ENCODE measurements around the gene PRRG2. TPM values are rescaled to one million over a fixed set of nuclear protein-coding genes. Genes with fewer than 3 reads are reported as not detected.

Gene PRRG2
- total and polyA plus RNA-seq, 9 of the 15 experiments (the other 6 are each of a cell fraction or from before 2014, with no cell fraction given) = 0.06 to 1.1 (median 0.33) TPM

DNA sequence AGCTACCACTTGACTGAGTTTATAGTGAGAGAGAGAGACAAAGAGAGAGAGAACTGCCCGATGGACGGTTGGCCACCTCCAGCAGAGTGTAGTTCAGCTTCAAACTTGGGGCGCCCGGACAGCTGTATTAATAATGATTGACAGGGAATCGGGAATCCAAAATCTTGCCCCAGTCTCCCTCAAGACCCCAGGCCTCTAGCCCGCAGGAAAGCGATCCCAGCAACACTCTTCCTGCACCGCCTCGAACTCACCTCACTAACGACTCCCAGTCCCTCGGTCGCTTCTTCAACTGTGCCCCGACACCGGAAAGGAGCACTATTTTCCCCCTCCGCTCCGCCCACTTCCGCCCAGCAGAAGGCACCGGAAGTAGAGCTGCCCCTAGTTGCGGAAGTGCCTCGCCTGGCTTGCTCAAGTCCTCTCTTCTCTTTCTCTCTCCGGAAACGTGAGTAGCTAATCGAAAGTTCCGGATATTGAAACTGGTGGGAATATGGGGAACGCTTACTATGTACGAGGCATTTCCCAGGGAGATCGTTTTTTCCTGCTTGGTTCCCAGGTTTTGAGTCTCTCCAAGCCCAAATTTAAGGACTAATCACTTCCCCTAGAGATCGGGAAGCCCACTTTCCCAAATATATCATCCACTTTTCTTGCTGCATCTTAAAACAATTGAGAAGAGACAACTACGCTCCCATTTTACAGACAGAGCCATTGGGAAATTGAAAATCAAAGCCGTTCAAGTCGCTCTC is 681 bp upstream of the PRRG2 start, which contains the start of gene NOSIP (continued):
- TF ChIP-seq, protein P1, sequence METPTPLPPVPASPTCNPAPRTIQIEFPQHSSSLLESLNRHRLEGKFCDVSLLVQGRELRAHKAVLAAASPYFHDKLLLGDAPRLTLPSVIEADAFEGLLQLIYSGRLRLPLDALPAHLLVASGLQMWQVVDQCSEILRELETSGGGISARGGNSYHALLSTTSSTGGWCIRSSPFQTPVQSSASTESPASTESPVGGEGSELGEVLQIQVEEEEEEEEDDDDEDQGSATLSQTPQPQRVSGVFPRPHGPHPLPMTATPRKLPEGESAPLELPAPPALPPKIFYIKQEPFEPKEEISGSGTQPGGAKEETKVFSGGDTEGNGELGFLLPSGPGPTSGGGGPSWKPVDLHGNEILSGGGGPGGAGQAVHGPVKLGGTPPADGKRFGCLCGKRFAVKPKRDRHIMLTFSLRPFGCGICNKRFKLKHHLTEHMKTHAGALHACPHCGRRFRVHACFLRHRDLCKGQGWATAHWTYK (CRISPR knock-in tag; IDR thresholded peaks at IDR 0.05) = peak; percentile 41; the same call in 1 of the 2 replicates
- TF ChIP-seq KDM2B (CRISPR knock-in tag; IDR thresholded peaks at IDR 0.05) (0 out of 2 replicates have a peak, but pooled peaks have one; percentile 28), TAL1 (IDR thresholded peaks at IDR 0.05) (0 out of 2 replicates have a peak, but pooled peaks have one; percentile 21), ZNF76 (CRISPR knock-in tag; IDR thresholded peaks at IDR 0.05; ENCODE audit: borderline replicate concordance) (no peak), POLR2G (IDR thresholded peaks at IDR 0.05; ENCODE audit: low read depth, low read length) (peak; percentile 92), NELFE (IDR thresholded peaks at IDR 0.05; ENCODE audit: insufficient read depth, insufficient read length) (no peak), U2AF1 (optimal IDR thresholded peaks at IDR 0.05; ENCODE audit: low read depth, low read length) (no peak), ZNF408 (CRISPR knock-in tag; IDR thresholded peaks at IDR 0.05; ENCODE audit: low read depth) (no peak), CHD2 (IDR thresholded peaks at IDR 0.05; ENCODE audit: low read depth, low read length) (no peak), RBM34 (IDR thresholded peaks at IDR 0.05; ENCODE audit: borderline replicate concordance, insufficient read depth, low read length) (no peak), ARHGAP35 (IDR thresholded peaks at IDR 0.05; ENCODE audit: partially characterized antibody) (no peak), SMAD4 (CRISPR knock-in tag; conservative IDR thresholded peaks at IDR 0.05) (peak; percentile 55; the same call in 1 of the 2 replicates), DMBX1 (CRISPR knock-in tag; IDR thresholded peaks at IDR 0.05; ENCODE audit: borderline replicate concordance) (peak; percentile 23; the same call in 1 of the 2 replicates)
- TF ChIP-seq, protein P2, sequence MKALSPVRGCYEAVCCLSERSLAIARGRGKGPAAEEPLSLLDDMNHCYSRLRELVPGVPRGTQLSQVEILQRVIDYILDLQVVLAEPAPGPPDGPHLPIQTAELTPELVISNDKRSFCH (CRISPR knock-in tag; IDR thresholded peaks at IDR 0.05) = no peak
- TF ChIP-seq, protein P2 (tag; IDR thresholded peaks at IDR 0.05) = peak; percentile 62; the same call in 1 of the 2 replicates
- TF ChIP-seq, protein P3, sequence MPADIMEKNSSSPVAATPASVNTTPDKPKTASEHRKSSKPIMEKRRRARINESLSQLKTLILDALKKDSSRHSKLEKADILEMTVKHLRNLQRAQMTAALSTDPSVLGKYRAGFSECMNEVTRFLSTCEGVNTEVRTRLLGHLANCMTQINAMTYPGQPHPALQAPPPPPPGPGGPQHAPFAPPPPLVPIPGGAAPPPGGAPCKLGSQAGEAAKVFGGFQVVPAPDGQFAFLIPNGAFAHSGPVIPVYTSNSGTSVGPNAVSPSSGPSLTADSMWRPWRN (IDR thresholded peaks at IDR 0.05; ENCODE audit: low read depth) = no peak
- TF ChIP-seq, protein P4, sequence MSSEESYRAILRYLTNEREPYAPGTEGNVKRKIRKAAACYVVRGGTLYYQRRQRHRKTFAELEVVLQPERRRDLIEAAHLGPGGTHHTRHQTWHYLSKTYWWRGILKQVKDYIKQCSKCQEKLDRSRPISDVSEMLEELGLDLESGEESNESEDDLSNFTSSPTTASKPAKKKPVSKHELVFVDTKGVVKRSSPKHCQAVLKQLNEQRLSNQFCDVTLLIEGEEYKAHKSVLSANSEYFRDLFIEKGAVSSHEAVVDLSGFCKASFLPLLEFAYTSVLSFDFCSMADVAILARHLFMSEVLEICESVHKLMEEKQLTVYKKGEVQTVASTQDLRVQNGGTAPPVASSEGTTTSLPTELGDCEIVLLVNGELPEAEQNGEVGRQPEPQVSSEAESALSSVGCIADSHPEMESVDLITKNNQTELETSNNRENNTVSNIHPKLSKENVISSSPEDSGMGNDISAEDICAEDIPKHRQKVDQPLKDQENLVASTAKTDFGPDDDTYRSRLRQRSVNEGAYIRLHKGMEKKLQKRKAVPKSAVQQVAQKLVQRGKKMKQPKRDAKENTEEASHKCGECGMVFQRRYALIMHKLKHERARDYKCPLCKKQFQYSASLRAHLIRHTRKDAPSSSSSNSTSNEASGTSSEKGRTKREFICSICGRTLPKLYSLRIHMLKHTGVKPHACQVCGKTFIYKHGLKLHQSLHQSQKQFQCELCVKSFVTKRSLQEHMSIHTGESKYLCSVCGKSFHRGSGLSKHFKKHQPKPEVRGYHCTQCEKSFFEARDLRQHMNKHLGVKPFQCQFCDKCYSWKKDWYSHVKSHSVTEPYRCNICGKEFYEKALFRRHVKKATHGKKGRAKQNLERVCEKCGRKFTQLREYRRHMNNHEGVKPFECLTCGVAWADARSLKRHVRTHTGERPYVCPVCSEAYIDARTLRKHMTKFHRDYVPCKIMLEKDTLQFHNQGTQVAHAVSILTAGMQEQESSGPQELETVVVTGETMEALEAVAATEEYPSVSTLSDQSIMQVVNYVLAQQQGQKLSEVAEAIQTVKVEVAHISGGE (CRISPR knock-in tag; IDR thresholded peaks at IDR 0.05) = peak; percentile 97 to 100 (median 99)
- TF ChIP-seq, protein P5, sequence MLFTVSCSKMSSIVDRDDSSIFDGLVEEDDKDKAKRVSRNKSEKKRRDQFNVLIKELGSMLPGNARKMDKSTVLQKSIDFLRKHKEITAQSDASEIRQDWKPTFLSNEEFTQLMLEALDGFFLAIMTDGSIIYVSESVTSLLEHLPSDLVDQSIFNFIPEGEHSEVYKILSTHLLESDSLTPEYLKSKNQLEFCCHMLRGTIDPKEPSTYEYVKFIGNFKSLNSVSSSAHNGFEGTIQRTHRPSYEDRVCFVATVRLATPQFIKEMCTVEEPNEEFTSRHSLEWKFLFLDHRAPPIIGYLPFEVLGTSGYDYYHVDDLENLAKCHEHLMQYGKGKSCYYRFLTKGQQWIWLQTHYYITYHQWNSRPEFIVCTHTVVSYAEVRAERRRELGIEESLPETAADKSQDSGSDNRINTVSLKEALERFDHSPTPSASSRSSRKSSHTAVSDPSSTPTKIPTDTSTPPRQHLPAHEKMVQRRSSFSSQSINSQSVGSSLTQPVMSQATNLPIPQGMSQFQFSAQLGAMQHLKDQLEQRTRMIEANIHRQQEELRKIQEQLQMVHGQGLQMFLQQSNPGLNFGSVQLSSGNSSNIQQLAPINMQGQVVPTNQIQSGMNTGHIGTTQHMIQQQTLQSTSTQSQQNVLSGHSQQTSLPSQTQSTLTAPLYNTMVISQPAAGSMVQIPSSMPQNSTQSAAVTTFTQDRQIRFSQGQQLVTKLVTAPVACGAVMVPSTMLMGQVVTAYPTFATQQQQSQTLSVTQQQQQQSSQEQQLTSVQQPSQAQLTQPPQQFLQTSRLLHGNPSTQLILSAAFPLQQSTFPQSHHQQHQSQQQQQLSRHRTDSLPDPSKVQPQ (CRISPR knock-in tag; IDR thresholded peaks at IDR 0.05; ENCODE audit: borderline replicate concordance) = no peak
